Globus pallidus (tissue), 1 donor: Measurements from ENCODE around the gene ADARB2.

Experiments used
- DNase-seq: peaks from one replicate; pipeline ENCODE4 v3.0.0-alpha.2; 2015; ENCODE audit warnings: low spot score

ADARB2 gene

GRCh38 chr10:1495915-1496517 is 241.3 kb downstream of the ADARB2 start:
- DNase-seq: no peak

GRCh38 chr10:1492641-1493040 is 244.7 kb downstream of the ADARB2 start:
- DNase-seq: no peak

GRCh38 chr10:1491901-1492300 is 245.4 kb downstream of the ADARB2 start:
- DNase-seq: no peak

DNA sequence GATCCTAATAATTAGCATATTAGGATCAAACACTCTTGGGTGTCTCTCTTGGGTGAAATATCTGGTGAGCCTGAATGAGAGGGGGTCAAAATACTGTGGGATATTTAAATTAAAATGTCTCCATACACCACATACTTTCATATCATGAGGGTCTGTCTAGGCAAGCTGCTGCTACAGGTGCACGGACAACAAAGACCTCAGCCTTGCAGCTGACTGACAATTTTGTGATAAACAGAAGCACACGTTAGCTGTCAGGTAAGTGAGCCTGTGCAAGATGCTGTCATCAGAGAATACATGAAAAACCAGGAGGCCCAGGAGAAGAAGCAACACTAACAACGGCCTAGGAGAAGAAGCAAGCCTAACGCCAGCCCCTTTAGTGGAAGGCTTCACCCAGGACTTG is 247.5 kb downstream of the ADARB2 start:
- no peak for DNase-seq

GRCh38 chr10:1488970-1489548 is 248.3 kb downstream of the ADARB2 start:
- no peak for DNase-seq

GRCh38 chr10:1486841-1487687 is 250.3 kb downstream of the ADARB2 start:
- DNase-seq: no peak

DNA sequence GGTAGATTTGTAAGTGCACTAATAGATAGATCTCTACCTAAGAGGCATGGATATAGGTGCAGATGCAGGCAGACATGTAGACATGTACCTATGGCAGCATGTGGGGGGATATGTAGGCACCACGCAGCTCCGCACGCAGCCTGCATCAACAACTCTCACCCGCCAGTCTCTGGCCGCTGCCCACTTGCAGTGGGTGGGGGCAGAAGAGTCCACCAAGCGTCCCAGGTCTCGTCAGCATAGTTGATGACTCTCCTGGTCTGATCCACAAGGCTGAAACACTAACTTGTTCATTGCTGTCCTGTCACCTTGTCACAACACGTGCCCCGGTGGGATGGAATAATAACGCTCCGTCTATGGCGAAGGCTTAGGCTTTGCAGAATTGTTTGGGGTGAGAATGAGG is 252.0 kb downstream of the ADARB2 start:
- DNase-seq: no peak

GRCh38 chr10:1483826-1484225 is 253.5 kb downstream of the ADARB2 start:
- DNase-seq: no peak

- no peak for DNase-seq
Observed at GRCh38 chr10:1483246-1483645, 254.1 kb downstream of the ADARB2 start.

- no peak for DNase-seq
Observed at GRCh38 chr10:1477578-1477977, 259.7 kb downstream of the ADARB2 start.

- DNase-seq: no peak
Observed at GRCh38 chr10:1476455-1476803, 260.9 kb downstream of the ADARB2 start.

GRCh38 chr10:1475771-1476454 is 261.4 kb downstream of the ADARB2 start:
- DNase-seq: no peak

DNA sequence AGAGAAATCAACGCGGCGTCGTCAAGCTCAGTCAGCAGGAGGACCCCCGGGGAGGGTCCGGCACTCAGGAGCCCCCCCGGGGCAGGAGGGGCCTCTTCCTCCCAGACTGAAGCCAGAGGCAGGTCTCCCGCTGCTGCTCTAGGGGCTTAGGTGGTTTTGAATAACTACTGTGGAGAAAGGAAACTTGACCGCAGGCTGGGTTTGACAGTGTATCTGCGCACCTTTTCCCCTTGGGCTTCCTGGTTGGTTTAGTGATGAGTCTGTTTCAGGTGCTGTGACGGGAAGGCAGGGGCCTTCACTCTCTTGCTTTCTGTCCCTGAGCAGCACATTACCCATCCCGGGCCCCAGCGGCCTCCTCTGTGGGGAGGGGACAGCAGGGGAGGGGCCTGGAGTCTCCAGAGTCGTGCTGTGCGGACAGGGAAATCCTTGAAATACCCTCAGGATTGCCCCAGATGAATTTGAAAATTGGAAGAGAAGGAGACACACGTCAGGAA is 262.2 kb downstream of the ADARB2 start:
- no peak for DNase-seq

DNA sequence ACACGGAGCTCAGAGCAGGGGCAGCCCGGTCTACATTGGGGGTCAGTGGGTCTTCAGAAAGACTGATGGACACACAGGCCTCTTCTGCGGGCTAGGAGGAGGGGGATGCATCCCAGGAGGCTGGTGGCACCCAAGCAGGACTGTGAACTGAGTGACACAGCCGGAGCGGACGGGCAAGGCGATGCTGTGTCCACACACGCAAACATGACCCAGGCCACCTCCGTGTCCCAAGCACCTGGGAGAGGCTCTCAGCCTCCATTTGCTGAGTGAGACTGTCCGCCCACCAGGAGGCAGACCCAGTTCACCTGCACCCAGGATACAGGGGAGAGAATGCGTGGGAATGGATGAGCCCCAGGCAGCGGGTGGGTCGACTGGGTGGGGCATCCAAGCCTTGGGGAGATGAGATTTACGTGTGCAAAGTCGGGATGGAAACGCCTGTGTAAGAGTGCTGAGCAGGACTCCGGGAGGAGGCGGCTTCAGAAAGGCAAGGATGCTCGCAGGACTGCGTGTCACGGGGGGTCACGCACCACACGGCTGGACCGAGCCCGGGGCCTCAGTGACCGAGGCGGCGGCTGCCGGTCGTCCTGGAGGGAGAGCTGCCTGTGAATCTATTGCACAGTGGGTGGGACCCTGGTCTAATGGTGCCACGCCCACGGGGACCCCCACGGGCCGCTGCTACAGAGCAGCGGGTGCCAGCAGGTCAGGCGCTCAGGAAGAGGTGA is 262.8 kb downstream of the ADARB2 start:
- DNase-seq: no peak

- DNase-seq: no peak
Observed at GRCh38 chr10:1473874-1474273, 263.5 kb downstream of the ADARB2 start.

GRCh38 chr10:1472178-1472958 is 265.0 kb downstream of the ADARB2 start:
- DNase-seq: no peak

DNA sequence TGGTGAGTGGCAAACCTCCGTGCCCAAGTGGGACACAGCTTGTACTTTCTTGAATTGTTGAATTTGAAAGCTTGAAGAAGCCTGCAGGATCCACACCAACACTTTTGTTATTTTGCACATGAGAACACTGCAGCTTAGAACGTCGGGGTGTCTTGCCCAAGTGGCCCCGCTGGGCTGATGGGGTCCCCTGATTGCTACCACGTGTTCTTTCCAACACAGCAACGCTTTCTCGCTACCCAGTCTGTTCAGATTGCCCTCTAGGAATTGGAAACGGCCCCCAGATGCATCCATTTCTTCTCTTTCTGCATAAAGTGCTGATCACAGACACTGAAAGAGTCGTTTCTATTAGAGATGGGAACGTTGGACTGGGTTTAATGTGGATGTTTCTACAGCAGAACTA is 268.5 kb downstream of the ADARB2 start:
- no peak for DNase-seq

- DNase-seq: no peak
Observed at GRCh38 chr10:1467334-1468076, 269.8 kb downstream of the ADARB2 start.

DNA sequence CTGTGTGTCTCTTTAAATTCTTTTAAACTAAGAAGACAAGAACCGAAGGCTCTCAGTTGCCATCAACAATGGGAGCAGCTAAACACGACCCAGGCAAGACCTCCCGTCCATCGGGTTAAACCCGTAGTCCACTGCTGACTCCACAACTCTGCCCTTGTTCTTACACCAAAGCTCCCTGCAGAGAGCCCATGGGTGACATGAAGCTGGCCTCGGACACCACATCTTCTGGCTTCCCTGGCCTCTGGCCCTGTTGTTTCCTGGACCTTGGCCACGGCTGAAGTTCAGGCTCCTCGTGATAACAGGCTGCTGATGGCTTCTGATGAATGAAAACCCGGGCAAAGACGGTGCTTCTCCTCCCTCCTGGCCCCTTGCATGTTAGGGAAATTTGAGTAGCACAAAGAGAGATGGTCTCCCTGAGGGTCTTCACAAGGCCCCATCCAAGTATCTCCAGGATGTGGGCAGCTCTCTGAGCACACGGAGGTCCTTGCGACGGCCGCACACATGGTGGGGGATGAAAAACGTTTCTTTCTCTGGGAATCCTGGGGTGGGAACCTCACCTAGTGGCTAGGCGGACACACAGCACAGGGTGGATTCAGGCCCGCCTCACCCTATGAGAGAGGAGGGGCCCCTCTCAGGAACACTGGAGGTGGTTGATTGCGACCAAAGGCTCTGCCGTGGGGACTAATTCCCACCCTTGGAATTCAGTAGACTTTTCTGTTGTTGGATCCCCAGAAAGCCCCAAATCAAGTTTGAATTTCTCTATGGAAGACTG is 271.1 kb downstream of the ADARB2 start:
- DNase-seq: peak; percentile 22
